WERI-Rb-1 (cell line): ENCODE data around the gene CDC40.

ENCODE experiments used
- DNase-seq: peaks from one replicate; pipeline ENCODE4 v3.0.0-alpha.2; 2020
- H3K27ac ChIP-seq: fragments of 250-450 bp; sonication (Bioruptor Pico); 2 replicates; pipeline ENCODE4 v1.5.1; 2020; ENCODE audit warnings: mild to moderate bottlenecking, moderate library complexity
- H3K27me3 ChIP-seq: fragments of 250-450 bp; sonication (Bioruptor Pico); 2 replicates; pipeline ENCODE4 v1.5.1; 2021; ENCODE audit warnings: mild to moderate bottlenecking, low read depth, moderate library complexity; ENCODE audit not compliant: insufficient read depth, severe bottlenecking
- H3K36me3 ChIP-seq: fragments of 250-450 bp; sonication (Bioruptor Pico); 2 replicates; pipeline ENCODE4 v1.5.1; 2020; ENCODE audit warnings: mild to moderate bottlenecking, moderate library complexity
- H3K4me3 ChIP-seq: 2 replicates; pipeline ENCODE4 v1.5.1; 2011; ENCODE audit warnings: low read depth, mild to moderate bottlenecking, control low read depth, low read length
- H3K9me3 ChIP-seq: fragments of 250-450 bp; sonication (Bioruptor Pico); 2 replicates; pipeline ENCODE4 v1.5.1; 2021; ENCODE audit warnings: mild to moderate bottlenecking, moderate library complexity; ENCODE audit not compliant: severe bottlenecking
- TF ChIP-seq, protein P1 (sequence below): IDR thresholded peaks from 2 replicates; pipeline ENCODE4 v1.5.1; 2011; ENCODE audit warnings: low read depth, mild to moderate bottlenecking, control low read depth, inconsistent platforms, low read length

Gene CDC40

DNA sequence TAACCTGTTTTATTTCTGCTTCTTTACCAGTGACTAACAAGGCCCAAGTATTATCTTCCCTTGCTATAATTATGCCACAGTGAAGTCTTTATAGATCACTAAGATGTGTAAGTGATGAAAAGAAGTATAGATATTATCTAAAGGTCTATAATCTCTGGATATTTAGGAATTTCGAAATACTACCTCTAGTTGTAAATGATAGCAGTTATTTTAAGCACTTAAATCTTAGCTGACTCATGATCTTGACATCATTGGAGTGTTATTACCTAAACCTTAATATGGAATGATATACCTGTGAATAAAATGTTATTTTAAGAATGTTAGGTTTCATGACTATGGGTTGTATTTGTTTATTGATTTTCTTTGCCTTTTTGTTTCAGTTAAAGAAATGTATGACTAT, 31.5 kb downstream of the CDC40 start:
- no peaks in the 10 kb centered on the region for H3K9me3 ChIP-seq
- TF ChIP-seq, protein P1, sequence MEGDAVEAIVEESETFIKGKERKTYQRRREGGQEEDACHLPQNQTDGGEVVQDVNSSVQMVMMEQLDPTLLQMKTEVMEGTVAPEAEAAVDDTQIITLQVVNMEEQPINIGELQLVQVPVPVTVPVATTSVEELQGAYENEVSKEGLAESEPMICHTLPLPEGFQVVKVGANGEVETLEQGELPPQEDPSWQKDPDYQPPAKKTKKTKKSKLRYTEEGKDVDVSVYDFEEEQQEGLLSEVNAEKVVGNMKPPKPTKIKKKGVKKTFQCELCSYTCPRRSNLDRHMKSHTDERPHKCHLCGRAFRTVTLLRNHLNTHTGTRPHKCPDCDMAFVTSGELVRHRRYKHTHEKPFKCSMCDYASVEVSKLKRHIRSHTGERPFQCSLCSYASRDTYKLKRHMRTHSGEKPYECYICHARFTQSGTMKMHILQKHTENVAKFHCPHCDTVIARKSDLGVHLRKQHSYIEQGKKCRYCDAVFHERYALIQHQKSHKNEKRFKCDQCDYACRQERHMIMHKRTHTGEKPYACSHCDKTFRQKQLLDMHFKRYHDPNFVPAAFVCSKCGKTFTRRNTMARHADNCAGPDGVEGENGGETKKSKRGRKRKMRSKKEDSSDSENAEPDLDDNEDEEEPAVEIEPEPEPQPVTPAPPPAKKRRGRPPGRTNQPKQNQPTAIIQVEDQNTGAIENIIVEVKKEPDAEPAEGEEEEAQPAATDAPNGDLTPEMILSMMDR: no peak
- H3K36me3 ChIP-seq: peaks cover 36% of the 10 kb centered on the region
- no peak overlapping the region for H3K27ac ChIP-seq
- no peaks in the 10 kb centered on the region for H3K27me3 ChIP-seq
- no peak for DNase-seq
- H3K4me3 ChIP-seq: no peak overlapping the region

DNA sequence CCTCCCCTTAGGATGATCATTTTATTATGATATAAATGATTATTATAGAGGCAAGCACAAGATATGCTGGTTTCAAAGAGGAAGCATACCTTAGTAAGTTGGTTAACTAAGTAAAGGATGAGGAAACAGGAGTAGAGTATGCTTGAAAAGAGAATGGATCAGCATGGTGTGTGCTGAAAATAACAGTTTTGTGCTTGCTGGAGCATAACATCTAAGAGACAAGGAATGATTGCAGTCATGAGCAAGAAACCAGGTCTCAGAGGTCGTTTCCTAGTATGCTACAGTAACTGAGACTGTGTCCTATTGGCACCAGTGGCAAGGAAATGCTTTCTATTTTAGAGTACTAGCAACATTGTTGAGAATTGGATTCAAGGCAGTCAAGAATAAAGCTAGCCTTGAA, 34.1 kb downstream of the CDC40 start:
- Histone ChIP-seq H3K9me3 (no peaks in the 10 kb centered on the region), H3K27me3 (no peaks in the 10 kb centered on the region), H3K36me3 (peaks cover 51% of the 10 kb centered on the region), H3K27ac (no peak overlapping the region), H3K4me3 (no peak overlapping the region)
- DNase-seq: no peak
- TF ChIP-seq, protein P1: no peak

DNA sequence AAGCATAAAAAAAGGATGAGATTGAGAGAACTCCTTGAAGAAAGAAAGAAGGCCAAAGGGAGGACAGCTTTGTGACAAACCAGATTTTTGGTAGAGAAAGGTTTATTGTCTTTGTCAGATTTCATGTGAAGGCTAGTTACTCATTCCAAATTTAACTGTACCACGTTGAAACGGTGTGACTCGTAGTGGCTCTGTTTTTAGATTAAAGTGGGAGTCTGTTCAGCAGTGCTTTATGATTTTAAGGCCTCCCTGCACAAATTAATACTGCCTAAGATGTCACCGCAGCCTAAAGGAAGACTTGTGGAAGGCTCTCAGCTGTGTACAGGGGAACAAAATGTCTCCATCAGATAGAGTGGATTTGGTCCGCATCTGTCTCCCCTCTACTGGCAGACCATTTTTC, 35.9 kb downstream of the CDC40 start:
- H3K36me3 ChIP-seq: peaks cover 61% of the 10 kb centered on the region
- no peaks in the 10 kb centered on the region for H3K9me3 ChIP-seq
- H3K4me3 ChIP-seq: no peak overlapping the region
- H3K27ac ChIP-seq: no peak overlapping the region
- H3K27me3 ChIP-seq: no peaks in the 10 kb centered on the region
- DNase-seq: no peak
- TF ChIP-seq, protein P1: no peak

DNA sequence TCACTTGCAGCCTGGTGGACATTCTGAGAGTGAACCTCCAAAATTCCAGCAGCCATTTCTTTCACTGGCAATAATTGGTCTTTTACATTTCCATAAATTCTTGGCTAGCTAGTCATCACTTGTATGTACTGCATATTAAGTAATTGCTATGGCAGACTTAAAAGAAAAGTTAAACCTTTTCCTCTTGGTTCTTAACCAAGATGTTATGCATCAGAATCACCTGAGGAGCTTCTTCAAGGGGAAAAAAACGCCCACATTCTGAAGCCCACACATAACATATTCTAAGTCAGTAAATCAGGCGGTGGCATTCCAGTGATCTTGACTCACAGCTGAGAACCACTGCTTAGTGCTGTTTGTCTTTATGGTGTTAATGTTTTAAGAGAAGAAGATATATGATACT, 37.0 kb downstream of the CDC40 start:
- H3K4me3 ChIP-seq: no peak overlapping the region
- H3K27me3 ChIP-seq: no peaks in the 10 kb centered on the region
- no peak overlapping the region for H3K27ac ChIP-seq
- TF ChIP-seq, protein P1: no peak
- no peaks in the 10 kb centered on the region for H3K9me3 ChIP-seq
- peaks cover 56% of the 10 kb centered on the region for H3K36me3 ChIP-seq
- DNase-seq: no peak

DNA sequence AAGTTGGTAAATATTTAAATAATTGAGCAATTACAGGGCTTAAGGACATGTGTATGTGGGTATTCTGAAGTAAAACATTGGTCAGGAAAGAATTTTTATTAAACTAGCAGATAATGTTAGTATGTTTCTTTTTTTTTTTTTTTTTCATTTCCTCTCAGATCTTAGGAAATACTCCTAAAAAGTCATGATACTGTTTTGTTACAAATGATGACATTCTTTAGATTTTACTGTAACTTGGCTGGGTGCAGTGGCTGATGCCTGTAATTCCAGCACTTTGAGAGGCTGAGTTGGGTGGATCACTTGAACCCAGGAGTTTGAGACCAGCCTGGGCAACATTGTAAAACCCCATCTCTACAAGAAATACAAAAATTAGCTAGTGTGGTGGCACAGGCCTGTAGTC, 41.5 kb downstream of the CDC40 start:
- Histone ChIP-seq H3K9me3 (no peaks in the 10 kb centered on the region), H3K27ac (no peak overlapping the region), H3K36me3 (peaks cover 40% of the 10 kb centered on the region), H3K27me3 (no peaks in the 10 kb centered on the region), H3K4me3 (no peak overlapping the region)
- no peak for DNase-seq
- TF ChIP-seq, protein P1: no peak

DNA sequence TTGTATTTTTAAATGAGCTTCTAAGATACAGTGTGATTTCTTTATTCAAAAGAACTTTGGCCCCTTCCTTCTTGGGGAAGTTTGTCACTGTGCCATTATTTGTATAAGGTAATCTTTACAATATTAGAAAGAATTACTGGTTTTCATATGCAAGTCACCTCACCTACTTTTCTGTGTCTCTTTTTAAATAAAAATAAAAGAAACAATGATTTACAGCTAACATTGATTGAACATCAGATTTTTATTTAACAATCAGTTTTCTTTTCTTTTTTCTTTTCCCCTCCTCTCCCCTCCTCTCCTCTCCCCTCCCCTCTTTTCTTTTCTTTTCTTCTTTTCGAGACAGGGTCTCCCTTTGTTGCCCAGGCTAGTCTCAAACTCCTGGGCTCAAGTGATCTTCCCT, 46.0 kb downstream of the CDC40 start:
- Histone ChIP-seq H3K27me3 (no peaks in the 10 kb centered on the region), H3K36me3 (peaks cover 11% of the 10 kb centered on the region), H3K4me3 (no peak overlapping the region), H3K9me3 (no peaks in the 10 kb centered on the region), H3K27ac (no peak overlapping the region)
- DNase-seq: no peak
- TF ChIP-seq, protein P1: no peak
